GM18907 (cell line): ENCODE data around the gene TUBB.

Experiments used
- ATAC-seq: cut with Tn5 transposase; IDR thresholded peaks from one replicate; pipeline ENCODE4 v1.9.1; 2021; ENCODE audit warnings: mild to moderate bottlenecking, moderate library complexity; ENCODE audit not compliant: unreplicated experiment

TUBB gene

GRCh38 chr6:30719791-30720737 is at the start of gene TUBB:
Gene TUBB, plus strand, starts transcription at chr6:30720352. Its CDS starts 155 bp downstream, at chr6:30720507.
- peak; percentile 49 for ATAC-seq

GRCh38 chr6:30670760-30671527 is 49.2 kb upstream of the TUBB start:
- ATAC-seq = no peak

- peak; percentile 77 for ATAC-seq
Measured at GRCh38 chr6:30672445-30673253, 47.5 kb upstream of the TUBB start, which contains the start of gene DHX16. Gene DHX16, minus strand, starts transcription at chr6:30673006. Its CDS starts 165 bp downstream, at chr6:30672841.

- no peak for ATAC-seq
Measured at GRCh38 chr6:30676660-30677285, 43.4 kb upstream of the TUBB start.

GRCh38 chr6:30678964-30679726 is 41.0 kb upstream of the TUBB start:
- peak; percentile 40 for ATAC-seq

- no peak for ATAC-seq
Measured at GRCh38 chr6:30679765-30680535, 40.2 kb upstream of the TUBB start.

- no peak for ATAC-seq
Measured at GRCh38 chr6:30681766-30682142, 38.4 kb upstream of the TUBB start.

- peak; percentile 35 for ATAC-seq
Measured at GRCh38 chr6:30682143-30683117, 37.7 kb upstream of the TUBB start.

GRCh38 chr6:30683183-30683979 is 36.8 kb upstream of the TUBB start:
- no peak for ATAC-seq

GRCh38 chr6:30683980-30684338 is 36.2 kb upstream of the TUBB start:
- ATAC-seq = no peak

GRCh38 chr6:30684386-30685156 is 35.6 kb upstream of the TUBB start:
- no peak for ATAC-seq

GRCh38 chr6:30685157-30686008 is 34.8 kb upstream of the TUBB start:
- ATAC-seq = no peak

- peak; percentile 14 for ATAC-seq
Measured at GRCh38 chr6:30686009-30686907, 33.9 kb upstream of the TUBB start, which contains the start of gene PPP1R18. Gene PPP1R18, minus strand, starts transcription at chr6:30686645. Its CDS starts 627 bp downstream, at chr6:30686018.
